ENCODE data around the gene INHBA. TPM values are rescaled to one million over a fixed set of nuclear protein-coding genes. Genes with fewer than 3 reads are reported as not detected.

INHBA gene
- total RNA-seq, 1 experiment from 2014 or later: 1.7 TPM

GRCh38 chr7:41750661-41751540 is 48.0 kb upstream of the INHBA start:
- Histone ChIP-seq H3K4me1 (ENCODE audit: insufficient read depth, low read length) (no peaks in the 10 kb centered on the region), H3K4ac (ENCODE audit: low read depth, low read length) (no peak overlapping the region), H3K56ac (ENCODE audit: insufficient read length, low read depth, low read length) (no peak overlapping the region), H4K91ac (ENCODE audit: insufficient read length, low read depth, low read length) (no peak overlapping the region), H2AFZ (ENCODE audit: low read length) (no peak overlapping the region), H3K23me2 (ENCODE audit: insufficient read length, low read depth, low read length, poor library complexity, severe bottlenecking) (no peaks in the 10 kb centered on the region), H4K8ac (replicated peaks; ENCODE audit: insufficient read length, low read depth, low read length) (no peak overlapping the region), H3K14ac (ENCODE audit: insufficient read depth, low read length) (no peak overlapping the region), H2AK5ac (ENCODE audit: insufficient read length, low read length) (no peak overlapping the region), H3K27ac (ENCODE audit: insufficient read length, low read depth, low read length) (no peak overlapping the region), H3K79me1 (ENCODE audit: insufficient read depth, low read depth, low read length, poor library complexity, severe bottlenecking) (no peaks in the 10 kb centered on the region), H2BK5ac (ENCODE audit: insufficient read length, low read length) (no peak overlapping the region), H3K27me3 (ENCODE audit: insufficient read depth, low read length) (no peaks in the 10 kb centered on the region), H3K9ac (ENCODE audit: extremely low read depth, insufficient read length, low read length) (no peak overlapping the region), H3T11ph (ENCODE audit: low read length) (no peak overlapping the region), H2BK120ac (ENCODE audit: low read depth, low read length, poor library complexity, severe bottlenecking) (no peak overlapping the region), H2BK15ac (ENCODE audit: low read depth, low read length) (no peak overlapping the region), H3K79me2 (ENCODE audit: insufficient read depth, low read length) (no peaks in the 10 kb centered on the region), H3K9me3 (ENCODE audit: control insufficient read depth, low read depth, low read length) (peaks cover 5% of the 10 kb centered on the region), H3K18ac (ENCODE audit: insufficient read length, low read depth, low read length) (no peak overlapping the region), H2BK12ac (ENCODE audit: insufficient read length, low read depth, low read length) (no peak overlapping the region), H3K23ac (ENCODE audit: insufficient read length, low read depth, low read length) (no peak overlapping the region), H4K5ac (ENCODE audit: insufficient read length, low read depth, low read length) (no peak overlapping the region), H2BK20ac (ENCODE audit: low read depth, low read length, poor library complexity, severe bottlenecking) (no peak overlapping the region), H3K4me2 (ENCODE audit: insufficient read depth, insufficient read length, low read length) (no peak overlapping the region), H4K20me1 (ENCODE audit: control insufficient read depth, insufficient read depth, insufficient read length) (no peaks in the 10 kb centered on the region)
- TF ChIP-seq CTCF (conservative IDR thresholded peaks at IDR 0.05): no peak
- H3K4me3 Mint-ChIP-seq: no peak overlapping the region
- H3K36me3 Mint-ChIP-seq (ENCODE audit: insufficient read depth in 1 of 3, low read depth in 3 of 3): peaks cover 5 to 21% (median 12%) of the 10 kb centered on the region in 3 experiments
- WGBS (ENCODE audit: extremely low coverage, insufficient read length, low lambda C conversion rate): no CpG with 5 or more reads among the region's 1 CpG
- H3K27me3 Mint-ChIP-seq (ENCODE audit: low read depth): no peaks in the 10 kb centered on the region
- no peaks in the 10 kb centered on the region for H3K4me1 Mint-ChIP-seq
- no peak overlapping the region for H3K27ac Mint-ChIP-seq
- DNase-seq: no peak
- H3K9me3 Mint-ChIP-seq: peaks cover 43 to 47% of the 10 kb centered on the region in 2 experiments
